Mucosa of stomach (tissue), 1 donor: Measurements from ENCODE around the gene PCDHB11.
"Not testable (repeated sequence)": the region's sequence is repeated elsewhere in the genome, so short reads cannot be mapped to it uniquely, and the experiment has no call there.

Experiments
- H3K27me3 ChIP-seq: one replicate; pipeline ENCODE4 v1.7.0; 2013; ENCODE audit warnings: mild to moderate bottlenecking, low read length; ENCODE audit not compliant: control insufficient read depth, insufficient read depth
- H3K36me3 ChIP-seq: one replicate; pipeline ENCODE4 v1.7.0; 2013; ENCODE audit warnings: low read length; ENCODE audit not compliant: control insufficient read depth, insufficient read depth
- H3K4me1 ChIP-seq: one replicate; pipeline ENCODE4 v1.7.0; 2013; ENCODE audit warnings: mild to moderate bottlenecking, low read length; ENCODE audit not compliant: control insufficient read depth, insufficient read depth
- H3K4me3 ChIP-seq: one replicate; pipeline ENCODE4 v1.7.0; 2013; ENCODE audit warnings: low read length
- H3K9ac ChIP-seq: one replicate; pipeline ENCODE4 v1.7.0; 2013; ENCODE audit warnings: mild to moderate bottlenecking, low read length, moderate library complexity
- H3K9me3 ChIP-seq: one replicate; pipeline ENCODE4 v1.7.0; 2013; ENCODE audit warnings: mild to moderate bottlenecking, low read length, moderate library complexity; ENCODE audit not compliant: control insufficient read depth
- donor health status: Pancreatic carcinoma.

The PCDHB11 gene

DNA sequence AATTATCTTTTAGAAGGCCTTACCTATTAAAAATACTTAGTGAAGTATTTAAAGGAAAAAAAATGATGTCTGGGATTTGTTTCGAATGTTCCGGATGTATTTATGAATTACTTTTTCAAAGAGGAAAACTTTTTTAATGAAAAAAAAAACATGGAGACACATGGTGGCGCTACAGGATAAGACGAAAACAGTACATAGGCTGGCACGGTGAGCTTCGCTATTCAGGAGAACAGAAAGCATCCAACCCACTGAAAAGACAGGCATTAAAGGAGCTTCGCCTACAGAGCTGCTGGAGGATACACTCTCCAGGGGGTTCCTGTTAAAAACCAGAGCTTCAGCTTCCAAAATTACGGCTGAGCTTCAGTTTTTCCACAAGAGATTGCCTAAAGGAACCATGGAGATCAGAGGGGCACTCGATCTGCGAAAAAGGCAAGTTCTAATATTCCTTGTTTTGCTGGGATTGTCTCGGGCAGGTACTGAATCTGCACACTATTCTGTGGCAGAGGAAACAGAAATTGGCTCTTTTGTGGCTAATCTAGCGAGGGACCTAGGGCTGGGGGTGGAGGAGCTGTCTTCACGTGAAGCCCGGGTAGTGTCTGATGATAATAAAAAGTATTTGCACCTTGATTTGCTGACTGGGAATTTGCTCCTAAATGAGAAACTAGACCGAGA, 23.8 kb downstream of the PCDHB11 start, which contains the start of gene PCDHB14:
PCDHB14 (plus strand) TSS at position 232 of the 672 bp plus-strand sequence; CDS start at position 395, 163 bp downstream.
- Histone ChIP-seq H3K27me3 (peaks cover 3% of the 10 kb centered on the region), H3K9ac (no peak within 1 kb of the TSS), H3K9me3 (peaks cover 18% of the 10 kb centered on the region), H3K4me1 (no peaks in the 10 kb centered on the region), H3K36me3 (no peaks in the 10 kb centered on the region), H3K4me3 (peak within 1 kb of the TSS; percentile 18)

DNA sequence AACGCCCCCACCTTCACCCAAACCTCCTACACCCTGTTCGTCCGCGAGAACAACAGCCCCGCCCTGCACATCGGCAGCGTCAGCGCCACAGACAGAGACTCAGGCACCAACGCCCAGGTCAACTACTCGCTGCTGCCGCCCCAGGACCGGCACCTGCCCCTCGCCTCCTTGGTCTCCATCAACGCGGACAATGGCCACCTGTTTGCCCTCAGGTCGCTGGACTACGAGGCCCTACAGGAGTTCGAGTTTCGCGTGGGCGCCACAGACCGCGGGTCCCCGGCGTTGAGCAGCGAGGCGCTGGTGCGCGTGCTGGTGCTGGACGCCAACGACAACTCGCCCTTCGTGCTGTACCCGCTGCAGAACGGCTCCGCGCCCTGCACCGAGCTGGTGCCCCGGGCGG, 25.4 kb downstream of the PCDHB11 start:
- H3K4me1 ChIP-seq, H3K27me3 ChIP-seq, H3K4me3 ChIP-seq, H3K36me3 ChIP-seq, H3K9ac ChIP-seq: not testable (repeated sequence)
- H3K9me3 ChIP-seq, result peaks cover 16% of the 10 kb centered on the region

DNA sequence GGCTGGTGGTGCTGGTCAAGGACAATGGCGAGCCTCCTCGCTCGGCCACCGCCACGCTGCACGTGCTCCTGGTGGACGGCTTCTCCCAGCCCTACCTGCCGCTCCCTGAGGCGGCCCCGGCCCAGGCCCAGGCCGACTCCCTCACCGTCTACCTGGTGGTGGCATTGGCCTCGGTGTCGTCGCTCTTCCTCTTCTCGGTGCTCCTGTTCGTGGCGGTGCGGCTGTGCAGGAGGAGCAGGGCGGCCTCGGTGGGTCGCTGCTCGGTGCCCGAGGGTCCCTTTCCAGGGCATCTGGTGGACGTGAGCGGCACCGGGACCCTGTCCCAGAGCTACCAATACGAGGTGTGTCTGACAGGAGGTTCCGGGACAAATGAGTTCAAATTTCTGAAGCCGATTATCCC, 26.0 kb downstream of the PCDHB11 start:
- peaks cover 11% of the 10 kb centered on the region for H3K9me3 ChIP-seq

DNA sequence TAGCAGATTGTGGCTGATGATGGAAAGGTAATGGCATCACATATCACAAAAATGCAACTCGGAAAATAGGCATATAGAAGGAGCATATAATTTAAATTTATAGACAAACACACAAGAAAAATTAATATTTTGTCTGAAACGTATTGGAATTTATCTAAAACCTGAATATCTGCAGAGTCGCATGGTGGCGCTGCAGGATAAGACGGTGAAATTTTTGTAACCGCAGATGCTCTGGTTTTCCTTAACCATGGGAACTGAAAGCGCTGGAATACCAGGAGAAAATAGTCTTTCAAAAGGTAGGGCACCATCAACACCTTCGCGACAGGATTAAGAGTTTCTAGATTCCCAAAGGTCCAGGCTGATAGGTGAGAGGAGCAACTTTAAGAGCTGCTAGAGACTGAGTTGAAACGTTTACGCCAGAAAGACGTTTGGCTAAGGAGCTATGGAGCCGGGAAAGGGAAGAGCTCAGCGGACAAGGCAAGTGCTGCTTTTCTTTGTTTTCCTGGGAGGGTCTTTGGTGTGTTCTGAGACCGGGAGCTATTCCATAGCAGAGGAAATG, 34.8 kb downstream of the PCDHB11 start:
- peaks cover 23% of the 10 kb centered on the region for H3K9me3 ChIP-seq
- H3K4me1 ChIP-seq, result no peaks in the 10 kb centered on the region
- no peak overlapping the region for H3K9ac ChIP-seq
- H3K27me3 ChIP-seq, result peaks cover 6% of the 10 kb centered on the region
- H3K36me3 ChIP-seq, result no peaks in the 10 kb centered on the region
- H3K4me3 ChIP-seq, result no peak overlapping the region

More for the DNA sequence above, 26.0 kb downstream of the PCDHB11 start:
- H3K36me3 ChIP-seq, H3K27me3 ChIP-seq, H3K4me1 ChIP-seq, H3K4me3 ChIP-seq, H3K9ac ChIP-seq: not testable (repeated sequence)

DNA sequence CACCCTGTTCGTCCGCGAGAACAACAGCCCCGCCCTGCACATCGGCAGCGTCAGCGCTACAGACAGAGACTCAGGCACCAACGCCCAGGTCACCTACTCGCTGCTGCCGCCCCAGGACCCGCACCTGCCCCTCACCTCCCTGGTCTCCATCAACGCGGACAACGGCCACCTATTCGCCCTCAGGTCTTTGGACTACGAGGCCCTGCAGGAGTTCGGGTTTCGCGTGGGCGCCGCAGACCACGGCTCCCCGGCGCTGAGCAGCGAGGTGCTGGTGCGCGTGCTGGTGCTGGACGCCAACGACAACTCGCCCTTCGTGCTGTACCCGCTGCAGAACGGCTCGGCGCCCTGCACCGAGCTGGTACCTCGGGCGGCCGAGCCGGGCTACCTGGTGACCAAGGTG, 36.5 kb downstream of the PCDHB11 start:
- H3K9me3 ChIP-seq, result peaks cover 18% of the 10 kb centered on the region
- not testable (repeated sequence) for H3K4me3 ChIP-seq, H3K36me3 ChIP-seq, H3K4me1 ChIP-seq, H3K27me3 ChIP-seq, H3K9ac ChIP-seq

DNA sequence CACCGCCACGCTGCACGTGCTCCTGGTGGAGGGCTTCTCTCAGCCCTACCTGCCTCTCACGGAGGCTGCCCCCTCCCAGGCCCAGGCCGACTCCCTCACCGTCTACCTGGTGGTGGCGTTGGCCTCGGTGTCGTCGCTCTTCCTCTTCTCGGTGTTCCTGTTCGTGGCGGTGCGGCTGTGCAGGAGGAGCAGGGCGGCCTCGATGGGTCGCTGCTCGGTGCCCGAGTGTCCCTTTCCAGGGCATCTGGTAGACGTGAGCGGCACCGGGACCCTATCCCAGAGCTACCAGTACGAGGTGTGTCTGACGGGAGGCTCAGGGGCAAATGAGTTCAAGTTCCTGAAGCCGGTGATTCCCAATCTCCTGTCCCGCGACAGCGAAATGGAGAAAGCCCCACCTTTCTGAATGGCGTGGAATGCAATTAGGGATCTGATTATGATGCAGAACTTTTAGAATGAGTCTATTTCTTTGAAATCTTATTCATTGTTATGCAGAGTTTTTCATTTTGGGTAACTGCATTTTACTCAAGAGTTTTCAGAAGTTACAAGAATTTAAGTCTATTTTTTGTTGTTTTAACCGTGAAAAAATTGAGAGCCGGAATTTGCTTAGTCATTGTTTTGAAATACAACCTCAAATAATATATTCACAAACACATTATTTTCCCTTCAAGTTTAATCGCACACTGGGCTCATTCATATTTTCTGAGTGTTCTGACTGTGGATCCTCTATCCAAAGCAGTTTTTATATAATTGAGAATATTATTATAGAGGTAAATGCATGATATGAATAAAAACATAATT, 37.3 kb downstream of the PCDHB11 start:
- no peaks in the 10 kb centered on the region for H3K4me1 ChIP-seq
- peaks cover 6% of the 10 kb centered on the region for H3K27me3 ChIP-seq
- no peak overlapping the region for H3K4me3 ChIP-seq
- H3K9ac ChIP-seq, result no peak overlapping the region
- H3K36me3 ChIP-seq, result no peaks in the 10 kb centered on the region
- H3K9me3 ChIP-seq, result peaks cover 14% of the 10 kb centered on the region

DNA sequence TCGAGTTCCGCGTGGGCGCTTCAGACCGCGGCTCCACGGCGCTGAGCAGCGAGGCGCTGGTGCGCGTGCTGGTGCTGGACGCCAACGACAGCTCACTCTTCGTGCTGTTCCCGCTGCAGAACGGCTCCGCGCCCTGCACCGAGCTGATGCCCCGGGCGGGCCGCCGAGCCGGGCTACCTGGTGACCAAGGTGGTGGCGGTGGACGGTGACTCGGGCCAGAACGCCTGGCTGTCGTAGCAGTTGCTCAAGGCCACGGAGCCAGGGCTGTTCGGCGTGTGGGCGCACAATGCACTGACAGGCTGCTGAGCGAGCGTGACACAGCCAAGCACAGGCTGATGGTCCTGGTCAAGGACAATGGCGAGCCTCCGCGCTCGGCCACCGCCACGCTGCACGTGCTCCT, 42.1 kb downstream of the PCDHB11 start:
- H3K9ac ChIP-seq, result no peak overlapping the region
- no peaks in the 10 kb centered on the region for H3K27me3 ChIP-seq
- H3K9me3 ChIP-seq, result peaks cover 23% of the 10 kb centered on the region
- no peaks in the 10 kb centered on the region for H3K36me3 ChIP-seq
- no peak overlapping the region for H3K4me3 ChIP-seq
- no peaks in the 10 kb centered on the region for H3K4me1 ChIP-seq

DNA sequence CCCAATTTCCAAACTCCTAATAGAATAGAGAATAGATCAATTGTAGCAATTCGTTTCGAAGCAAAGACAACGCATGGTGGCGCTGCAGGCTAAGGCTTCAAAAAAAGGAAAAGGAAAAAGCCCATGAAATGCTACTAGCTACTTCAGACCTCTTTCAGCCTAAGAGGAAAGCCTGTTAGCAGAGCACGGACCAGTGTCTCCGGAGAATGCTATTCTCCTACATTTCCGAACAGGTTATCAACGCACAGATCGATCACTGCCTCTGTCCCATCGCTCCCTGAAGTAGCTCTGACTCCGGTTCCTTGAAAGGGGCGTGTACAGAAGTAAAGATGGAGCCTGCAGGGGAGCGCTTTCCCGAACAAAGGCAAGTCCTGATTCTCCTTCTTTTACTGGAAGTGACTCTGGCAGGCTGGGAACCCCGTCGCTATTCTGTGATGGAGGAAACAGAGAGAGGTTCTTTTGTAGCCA, 45.9 kb downstream of the PCDHB11 start, which contains the start of gene PCDHB15:
PCDHB15 (plus strand) TSS at position 146 of the 468 bp plus-strand sequence; CDS start at position 330, 184 bp downstream.
- Histone ChIP-seq H3K36me3 (no peaks in the 10 kb centered on the region), H3K4me3 (no peak within 1 kb of the TSS), H3K27me3 (no peaks in the 10 kb centered on the region), H3K9me3 (peaks cover 9% of the 10 kb centered on the region), H3K4me1 (no peaks in the 10 kb centered on the region), H3K9ac (no peak within 1 kb of the TSS)

DNA sequence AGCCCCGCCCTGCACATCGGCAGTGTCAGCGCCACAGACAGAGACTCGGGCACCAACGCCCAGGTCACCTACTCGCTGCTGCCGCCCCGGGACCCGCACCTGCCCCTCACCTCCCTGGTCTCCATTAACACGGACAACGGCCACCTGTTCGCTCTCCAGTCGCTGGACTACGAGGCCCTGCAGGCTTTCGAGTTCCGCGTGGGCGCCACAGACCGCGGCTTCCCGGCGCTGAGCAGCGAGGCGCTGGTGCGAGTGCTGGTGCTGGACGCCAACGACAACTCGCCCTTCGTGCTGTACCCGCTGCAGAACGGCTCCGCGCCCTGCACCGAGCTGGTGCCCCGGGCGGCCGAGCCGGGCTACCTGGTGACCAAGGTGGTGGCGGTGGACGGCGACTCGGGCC, 47.5 kb downstream of the PCDHB11 start:
- H3K4me3 ChIP-seq, H3K4me1 ChIP-seq, H3K36me3 ChIP-seq, H3K27me3 ChIP-seq, H3K9me3 ChIP-seq, H3K9ac ChIP-seq: not testable (repeated sequence)

DNA sequence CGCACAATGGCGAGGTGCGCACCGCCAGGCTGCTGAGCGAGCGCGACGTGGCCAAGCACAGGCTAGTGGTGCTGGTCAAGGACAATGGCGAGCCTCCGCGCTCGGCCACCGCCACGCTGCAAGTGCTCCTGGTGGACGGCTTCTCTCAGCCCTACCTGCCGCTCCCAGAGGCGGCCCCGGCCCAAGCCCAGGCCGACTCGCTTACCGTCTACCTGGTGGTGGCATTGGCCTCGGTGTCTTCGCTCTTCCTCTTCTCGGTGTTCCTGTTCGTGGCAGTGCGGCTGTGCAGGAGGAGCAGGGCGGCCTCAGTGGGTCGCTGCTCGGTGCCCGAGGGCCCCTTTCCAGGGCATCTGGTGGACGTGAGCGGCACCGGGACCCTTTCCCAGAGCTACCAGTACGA, 48.0 kb downstream of the PCDHB11 start:
- not testable (repeated sequence) for H3K36me3 ChIP-seq, H3K27me3 ChIP-seq, H3K9me3 ChIP-seq, H3K4me1 ChIP-seq, H3K4me3 ChIP-seq, H3K9ac ChIP-seq

DNA sequence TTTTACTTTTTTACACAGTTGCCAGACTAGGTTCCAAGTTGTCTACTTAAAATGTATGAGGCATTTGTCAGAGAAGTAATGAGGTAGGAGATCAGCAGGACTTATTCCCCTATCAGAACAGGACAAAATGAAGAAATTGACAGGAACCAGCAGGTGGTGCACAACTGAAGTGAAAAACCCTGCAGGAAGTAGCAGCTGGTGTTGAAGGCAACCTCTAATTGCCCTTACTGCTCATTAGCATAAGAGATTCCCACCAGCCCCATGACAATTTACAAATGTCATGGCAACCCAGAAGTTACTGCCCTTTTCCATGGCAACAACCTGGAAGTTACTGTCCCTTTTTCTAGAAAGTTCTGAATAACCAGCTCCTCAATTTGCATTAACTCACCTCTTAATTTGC, 51.1 kb downstream of the PCDHB11 start:
- no peaks in the 10 kb centered on the region for H3K36me3 ChIP-seq
- H3K27me3 ChIP-seq, result no peaks in the 10 kb centered on the region
- no peak overlapping the region for H3K9ac ChIP-seq
- H3K9me3 ChIP-seq, result peaks cover 5% of the 10 kb centered on the region
- H3K4me3 ChIP-seq, result no peak overlapping the region
- no peaks in the 10 kb centered on the region for H3K4me1 ChIP-seq
